Left ventricle myocardium inferior (tissue), 1 donor: ENCODE data around the gene UBTD2. TPM values are rescaled to one million over a fixed set of nuclear protein-coding genes. Genes with fewer than 3 reads are reported as not detected.
"Not testable (repeated sequence)": the region's sequence is repeated elsewhere in the genome, so short reads cannot be mapped to it uniquely, and the experiment has no call there.

Experiments
- DNase-seq: peaks from one replicate; pipeline ENCODE4 v3.0.0-alpha.2; 2020
- H3K27ac ChIP-seq: fragments of 200-600 bp; replicated peaks from 2 replicates; pipeline ENCODE4 v1.8.0; 2021
- H3K27me3 ChIP-seq: fragments of 200-600 bp; 2 replicates; pipeline ENCODE4 v1.8.0; 2021; ENCODE audit warnings: low read depth
- H3K36me3 ChIP-seq: fragments of 200-600 bp; 2 replicates; pipeline ENCODE4 v1.8.0; 2021
- H3K4me1 ChIP-seq: fragments of 200-600 bp; 2 replicates; pipeline ENCODE4 v1.8.0; 2021
- H3K4me3 ChIP-seq: fragments of 200-600 bp; 2 replicates; pipeline ENCODE4 v1.8.0; 2021; ENCODE audit warnings: mild to moderate bottlenecking, moderate library complexity
- H3K9me3 ChIP-seq: fragments of 200-600 bp; replicated peaks from 2 replicates; pipeline ENCODE4 v1.8.0; 2021
- intact Hi-C: fragments of 100-400 bp; cut with micrococcal nuclease; formaldehyde crosslinking; loops from one replicate; pipeline ENCODE4 v1.11.0; 2022
- total RNA-seq: library from RNA; stranded (reverse); fragmentation: NEBNext Ultra II Directional; extraction: Animal tissue kit (Norgen Biotek cat#: 25700); gene quantifications from one replicate; pipeline ENCODE4 v1.2.1, GENCODE V29; 2021
- TF ChIP-seq, protein P1 (sequence below): fragments of 200-600 bp; IDR thresholded peaks from 2 replicates; pipeline ENCODE4 v1.8.0; 2021; ENCODE audit warnings: antibody characterized with exemption, mild to moderate bottlenecking, borderline replicate concordance
- donor health status: DM: no; HTN: yes; CAD: no; lungs with severe emphysema.

Gene UBTD2
- total RNA-seq, 1 donor from 2014 or later, result 7.6 TPM

- Histone ChIP-seq H3K4me1 (no peaks in the 10 kb centered on the region), H3K36me3 (no peaks in the 10 kb centered on the region), H3K27ac (no peak overlapping the region), H3K4me3 (no peak overlapping the region), H3K27me3 (no peaks in the 10 kb centered on the region), H3K9me3 (peaks cover 2% of the 10 kb centered on the region)
- DNase-seq, result no peak
- intact Hi-C loops, result no loop called here
- TF ChIP-seq, protein P1, sequence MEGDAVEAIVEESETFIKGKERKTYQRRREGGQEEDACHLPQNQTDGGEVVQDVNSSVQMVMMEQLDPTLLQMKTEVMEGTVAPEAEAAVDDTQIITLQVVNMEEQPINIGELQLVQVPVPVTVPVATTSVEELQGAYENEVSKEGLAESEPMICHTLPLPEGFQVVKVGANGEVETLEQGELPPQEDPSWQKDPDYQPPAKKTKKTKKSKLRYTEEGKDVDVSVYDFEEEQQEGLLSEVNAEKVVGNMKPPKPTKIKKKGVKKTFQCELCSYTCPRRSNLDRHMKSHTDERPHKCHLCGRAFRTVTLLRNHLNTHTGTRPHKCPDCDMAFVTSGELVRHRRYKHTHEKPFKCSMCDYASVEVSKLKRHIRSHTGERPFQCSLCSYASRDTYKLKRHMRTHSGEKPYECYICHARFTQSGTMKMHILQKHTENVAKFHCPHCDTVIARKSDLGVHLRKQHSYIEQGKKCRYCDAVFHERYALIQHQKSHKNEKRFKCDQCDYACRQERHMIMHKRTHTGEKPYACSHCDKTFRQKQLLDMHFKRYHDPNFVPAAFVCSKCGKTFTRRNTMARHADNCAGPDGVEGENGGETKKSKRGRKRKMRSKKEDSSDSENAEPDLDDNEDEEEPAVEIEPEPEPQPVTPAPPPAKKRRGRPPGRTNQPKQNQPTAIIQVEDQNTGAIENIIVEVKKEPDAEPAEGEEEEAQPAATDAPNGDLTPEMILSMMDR, result no peak
These were observed 16.4 kb upstream of the UBTD2 start for GRCh38 chr5:172299916-172300439.

- Histone ChIP-seq H3K27ac (no peak overlapping the region), H3K4me1 (peaks cover 7% of the 10 kb centered on the region), H3K36me3 (no peaks in the 10 kb centered on the region), H3K27me3 (no peaks in the 10 kb centered on the region), H3K9me3 (no peaks in the 10 kb centered on the region), H3K4me3 (no peak overlapping the region)
- no peak for DNase-seq
- TF ChIP-seq, protein P1, result no peak
- intact Hi-C loops, result no loop called here
These were observed 11.3 kb upstream of the UBTD2 start for GRCh38 chr5:172294831-172295230.

- no peak for DNase-seq
- intact Hi-C loops, result no loop called here
These were observed 10.3 kb upstream of the UBTD2 start for GRCh38 chr5:172293745-172294342.

GRCh38 chr5:172293054-172293744 is 9.6 kb upstream of the UBTD2 start:
- intact Hi-C loops, result no loop called here
- DNase-seq, result peak; percentile 38
- TF ChIP-seq, protein P1, result peak; percentile 82

More at GRCh38 chr5:172293745-172294342, 10.3 kb upstream of the UBTD2 start:
- Histone ChIP-seq H3K27me3 (no peaks in the 10 kb centered on the region), H3K36me3 (no peaks in the 10 kb centered on the region), H3K27ac (no peak overlapping the region), H3K4me1 (peaks cover 7% of the 10 kb centered on the region), H3K9me3 (no peaks in the 10 kb centered on the region), H3K4me3 (no peak overlapping the region)
- TF ChIP-seq, protein P1, result no peak

DNA sequence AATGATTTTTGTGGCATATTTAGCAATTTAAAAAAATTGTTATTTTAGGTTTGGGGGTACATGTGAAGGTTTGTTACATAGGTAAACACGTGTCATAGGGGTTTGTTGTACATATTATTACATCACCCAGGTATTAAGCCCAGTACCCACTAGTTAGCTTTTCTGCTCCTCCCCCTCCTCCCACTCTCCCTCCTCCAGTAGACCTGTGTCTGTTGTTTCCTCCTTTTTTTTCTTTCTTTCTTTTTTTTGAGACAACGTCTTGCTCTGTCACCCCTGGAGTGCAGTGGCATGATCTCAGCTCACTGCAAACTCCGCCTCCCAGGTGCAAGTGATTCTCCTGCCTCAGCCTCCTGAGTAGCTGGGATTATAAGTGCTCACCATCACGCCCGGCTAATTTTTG is 8.3 kb upstream of the UBTD2 start:
- H3K4me1 ChIP-seq, H3K27ac ChIP-seq, intact Hi-C loops, H3K36me3 ChIP-seq, H3K4me3 ChIP-seq, H3K9me3 ChIP-seq, DNase-seq, H3K27me3 ChIP-seq: not testable (repeated sequence)

More at GRCh38 chr5:172293054-172293744, 9.6 kb upstream of the UBTD2 start:
- Histone ChIP-seq H3K9me3 (no peaks in the 10 kb centered on the region), H3K27me3 (no peaks in the 10 kb centered on the region), H3K27ac (no peak overlapping the region), H3K4me1 (peaks cover 7% of the 10 kb centered on the region), H3K4me3 (no peak overlapping the region), H3K36me3 (no peaks in the 10 kb centered on the region)

DNA sequence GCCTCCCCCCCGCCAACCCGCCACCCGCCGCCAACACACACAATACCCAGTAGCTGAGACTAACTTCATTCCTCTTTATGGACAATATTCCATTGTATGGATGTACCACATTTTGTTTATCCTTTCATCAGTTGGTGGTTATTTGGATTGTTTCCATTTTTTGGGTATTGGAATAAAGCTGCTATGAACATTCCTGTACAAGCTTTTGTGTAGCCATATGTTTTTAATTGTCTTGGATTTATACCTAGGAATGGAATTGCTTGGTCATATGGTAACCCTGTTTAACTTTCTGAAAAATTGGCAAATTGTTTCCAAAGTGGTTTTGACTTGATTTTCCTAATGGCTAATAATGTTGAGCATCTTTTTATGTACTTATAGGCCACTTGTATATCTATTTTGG is 4.9 kb upstream of the UBTD2 start:
- Histone ChIP-seq H3K36me3 (no peaks in the 10 kb centered on the region), H3K27me3 (no peaks in the 10 kb centered on the region), H3K9me3 (no peaks in the 10 kb centered on the region), H3K4me1 (peaks cover 22% of the 10 kb centered on the region), H3K27ac (no peak overlapping the region), H3K4me3 (no peak overlapping the region)
- no peak for DNase-seq
- TF ChIP-seq, protein P1, result no peak
- intact Hi-C loops, result loop anchor here (10.0 kb wide), 1 partner anchor 184 kb away; no protein-coding TSS in a partner anchor

DNA sequence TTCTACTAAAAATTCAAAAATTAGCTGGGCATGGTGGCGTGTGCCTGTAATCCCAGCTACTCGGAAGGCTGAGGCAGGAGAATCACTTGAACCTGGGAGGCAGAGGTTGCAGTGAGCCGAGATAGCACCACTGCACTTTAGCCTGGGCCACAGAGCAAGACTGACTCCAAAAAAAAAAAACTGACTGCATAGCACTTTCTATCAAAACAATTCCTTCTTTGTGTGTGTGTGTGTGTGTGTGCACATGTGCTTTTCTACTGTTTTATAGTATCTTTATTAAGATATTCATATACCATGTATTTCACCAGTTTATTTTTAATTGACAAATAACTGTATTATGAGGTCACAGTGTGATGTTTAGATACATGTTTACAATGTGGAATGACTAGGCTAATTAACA is 3.6 kb upstream of the UBTD2 start:
- intact Hi-C loops, result loop anchor here (10.0 kb wide), 1 partner anchor 182 kb away; no protein-coding TSS in a partner anchor

More for the DNA sequence above, 3.6 kb upstream of the UBTD2 start:
- not testable (repeated sequence) for H3K9me3 ChIP-seq, DNase-seq, H3K36me3 ChIP-seq, H3K4me3 ChIP-seq, H3K27ac ChIP-seq, H3K27me3 ChIP-seq
- H3K4me1 ChIP-seq, result peaks cover 30% of the 10 kb centered on the region
